ENCODE data around the gene HOXB4. TPM values are rescaled to one million over a fixed set of nuclear protein-coding genes. Genes with fewer than 3 reads are reported as not detected.
"Not testable (repeated sequence)": the region's sequence is repeated elsewhere in the genome, so short reads cannot be mapped to it uniquely, and the experiment has no call there.

HOXB4 gene
- total RNA-seq, 1 donor from 2014 or later: 6.5 TPM

DNA sequence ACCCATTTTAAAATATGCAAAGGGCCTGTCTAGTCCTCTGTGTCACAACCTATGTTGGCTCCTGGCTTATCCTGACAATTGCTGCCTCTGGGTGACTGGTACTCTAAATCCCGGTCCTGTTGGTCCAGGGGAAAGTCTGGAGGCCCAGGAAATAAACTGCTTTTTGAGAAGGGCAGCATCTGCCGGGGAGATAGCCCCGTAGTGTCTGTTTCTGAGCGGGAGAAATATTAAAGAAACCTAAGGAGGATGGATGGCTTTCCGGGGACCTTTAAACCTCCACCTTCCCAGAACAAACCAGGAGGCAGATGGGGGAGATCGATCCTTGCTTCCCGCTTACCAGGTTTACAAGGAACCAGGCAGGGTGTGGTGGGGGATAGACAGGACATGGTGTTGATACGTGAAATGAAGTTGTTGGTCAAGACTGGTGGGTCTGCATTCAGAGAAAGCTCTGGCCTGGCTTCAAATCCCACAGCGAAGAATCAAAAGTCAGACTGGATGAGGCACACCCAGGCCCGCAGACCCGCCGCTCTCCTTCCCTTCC, 37.0 kb downstream of the HOXB4 start:
- peaks cover 9% of the 10 kb centered on the region for H3K36me3 Mint-ChIP-seq (ENCODE audit: low read depth, unreplicated experiment)
- H3K4me1 Mint-ChIP-seq (ENCODE audit: unreplicated experiment): peaks cover 29% of the 10 kb centered on the region
- no peak for DNase-seq (ENCODE audit: low spot score)
- no peaks in the 10 kb centered on the region for H3K9me3 Mint-ChIP-seq (ENCODE audit: unreplicated experiment)
- peaks cover 14% of the 10 kb centered on the region for H3K27me3 Mint-ChIP-seq (ENCODE audit: unreplicated experiment)
- no peak for TF ChIP-seq CTCF (IDR thresholded peaks at IDR 0.05; ENCODE audit: unreplicated experiment)
- peak overlapping the region; percentile 17 for H3K27ac Mint-ChIP-seq (ENCODE audit: unreplicated experiment)
- H3K4me3 Mint-ChIP-seq (ENCODE audit: unreplicated experiment): peak overlapping the region; percentile 87

GRCh38 chr17:48540213-48540612, 37.9 kb downstream of the HOXB4 start:
- no peak for DNase-seq (ENCODE audit: low spot score)
- peaks cover 20% of the 10 kb centered on the region for H3K4me1 Mint-ChIP-seq (ENCODE audit: unreplicated experiment)
- H3K4me3 Mint-ChIP-seq (ENCODE audit: unreplicated experiment): no peak overlapping the region
- H3K36me3 Mint-ChIP-seq (ENCODE audit: low read depth, unreplicated experiment): peaks cover 7% of the 10 kb centered on the region
- no peak overlapping the region for H3K27ac Mint-ChIP-seq (ENCODE audit: unreplicated experiment)
- no peaks in the 10 kb centered on the region for H3K9me3 Mint-ChIP-seq (ENCODE audit: unreplicated experiment)
- no peak for TF ChIP-seq CTCF (IDR thresholded peaks at IDR 0.05; ENCODE audit: unreplicated experiment)
- peaks cover 11% of the 10 kb centered on the region for H3K27me3 Mint-ChIP-seq (ENCODE audit: unreplicated experiment)

DNA sequence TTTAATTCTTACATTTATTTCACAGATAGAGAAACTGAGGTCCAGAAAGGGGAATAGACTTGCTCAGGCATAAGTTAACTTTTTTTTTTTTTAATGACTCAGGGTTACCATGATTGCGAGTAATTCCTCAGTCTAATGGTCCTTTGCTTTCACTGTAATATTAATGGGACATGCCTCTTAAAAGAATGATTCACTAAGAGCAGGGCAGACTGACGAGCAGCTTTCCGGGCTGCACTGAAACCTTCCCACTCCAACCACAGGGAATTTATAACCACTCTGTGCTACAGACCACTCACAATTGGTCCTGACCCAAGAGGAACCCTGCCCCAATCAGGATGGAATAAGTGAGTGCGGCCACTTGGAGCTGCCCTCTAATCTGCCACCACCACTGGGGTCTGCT, 39.0 kb downstream of the HOXB4 start:
- Mint-ChIP-seq H3K27me3 (ENCODE audit: unreplicated experiment) (peaks cover 9% of the 10 kb centered on the region), H3K4me1 (ENCODE audit: unreplicated experiment) (peaks cover 17% of the 10 kb centered on the region), H3K27ac (ENCODE audit: unreplicated experiment) (no peak overlapping the region), H3K36me3 (ENCODE audit: low read depth, unreplicated experiment) (peaks cover 7% of the 10 kb centered on the region), H3K9me3 (ENCODE audit: unreplicated experiment) (no peaks in the 10 kb centered on the region), H3K4me3 (ENCODE audit: unreplicated experiment) (no peak overlapping the region)
- DNase-seq (ENCODE audit: low spot score): no peak
- no peak for TF ChIP-seq CTCF (IDR thresholded peaks at IDR 0.05; ENCODE audit: unreplicated experiment)

GRCh38 chr17:48537316-48537715, 40.8 kb downstream of the HOXB4 start:
- H3K4me3 Mint-ChIP-seq (ENCODE audit: unreplicated experiment): no peak overlapping the region
- no peaks in the 10 kb centered on the region for H3K36me3 Mint-ChIP-seq (ENCODE audit: low read depth, unreplicated experiment)
- H3K4me1 Mint-ChIP-seq (ENCODE audit: unreplicated experiment): peaks cover 10% of the 10 kb centered on the region
- H3K27ac Mint-ChIP-seq (ENCODE audit: unreplicated experiment): no peak overlapping the region
- no peak for DNase-seq (ENCODE audit: low spot score)
- H3K9me3 Mint-ChIP-seq (ENCODE audit: unreplicated experiment): no peaks in the 10 kb centered on the region
- peaks cover 8% of the 10 kb centered on the region for H3K27me3 Mint-ChIP-seq (ENCODE audit: unreplicated experiment)
- no peak for TF ChIP-seq CTCF (IDR thresholded peaks at IDR 0.05; ENCODE audit: unreplicated experiment)

- H3K36me3 Mint-ChIP-seq (ENCODE audit: low read depth, unreplicated experiment); H3K4me3 Mint-ChIP-seq (ENCODE audit: unreplicated experiment); H3K9me3 Mint-ChIP-seq (ENCODE audit: unreplicated experiment); H3K4me1 Mint-ChIP-seq (ENCODE audit: unreplicated experiment); DNase-seq (ENCODE audit: low spot score); H3K27ac Mint-ChIP-seq (ENCODE audit: unreplicated experiment): not testable (repeated sequence)
- peaks cover 14% of the 10 kb centered on the region for H3K27me3 Mint-ChIP-seq (ENCODE audit: unreplicated experiment)
Measured at GRCh38 chr17:48535793-48536559, 42.2 kb downstream of the HOXB4 start.

Data from endothelial cell (in vitro differentiated cells).